ENCODE results near the gene PDIA2. TPM values are rescaled to one million over a fixed set of nuclear protein-coding genes. Genes with fewer than 3 reads are reported as not detected.

The PDIA2 gene
- total and polyA plus RNA-seq, 2 donors = 0.14 to 1.8 TPM

Other genes with a start within 250 kb of the PDIA2 start
- gene POLR3K, start 229.6 kb upstream of the PDIA2 start, total RNA-seq = 8.6 TPM
- gene POLR3K, start 229.6 kb upstream of the PDIA2 start, polyA plus RNA-seq = 10.6 TPM
- 33.7 TPM for gene SNRNP25, start 229.3 kb upstream of the PDIA2 start, total RNA-seq
- 23.3 TPM for gene SNRNP25, start 229.3 kb upstream of the PDIA2 start, polyA plus RNA-seq
- gene RHBDF1, start 210.5 kb upstream of the PDIA2 start, total RNA-seq = 1.9 TPM
- gene RHBDF1, start 210.5 kb upstream of the PDIA2 start, polyA plus RNA-seq = 10.7 TPM
- 45.1 TPM for gene MPG, start 204.9 kb upstream of the PDIA2 start, total RNA-seq
- gene MPG, start 204.9 kb upstream of the PDIA2 start, polyA plus RNA-seq = 58.1 TPM
- 2.8 TPM for gene NPRL3, start 144.5 kb upstream of the PDIA2 start, total RNA-seq
- 16.7 TPM for gene NPRL3, start 144.5 kb upstream of the PDIA2 start, polyA plus RNA-seq
- 3.2 TPM for gene HBZ, start 130.5 kb upstream of the PDIA2 start, total RNA-seq
- 0.34 TPM for gene HBZ, start 130.5 kb upstream of the PDIA2 start, polyA plus RNA-seq
- 25.3 TPM for gene HBM, start 117.2 kb upstream of the PDIA2 start, total RNA-seq
- gene HBM, start 117.2 kb upstream of the PDIA2 start, polyA plus RNA-seq = not detected
- gene HBA2, start 110.3 kb upstream of the PDIA2 start, total RNA-seq = 595 TPM
- 19.8 TPM for gene HBA2, start 110.3 kb upstream of the PDIA2 start, polyA plus RNA-seq
- 222 TPM for gene HBA1, start 106.5 kb upstream of the PDIA2 start, total RNA-seq
- 9.9 TPM for gene HBA1, start 106.5 kb upstream of the PDIA2 start, polyA plus RNA-seq
- 1.9 TPM for gene HBQ1, start 102.7 kb upstream of the PDIA2 start, total RNA-seq
- gene HBQ1, start 102.7 kb upstream of the PDIA2 start, polyA plus RNA-seq = 0.30 TPM
- 64.7 TPM for gene LUC7L, start 53.7 kb upstream of the PDIA2 start, total RNA-seq
- 458 TPM for gene LUC7L, start 53.7 kb upstream of the PDIA2 start, polyA plus RNA-seq
- 12.7 TPM for gene FAM234A, start 48.3 kb upstream of the PDIA2 start, total RNA-seq
- gene FAM234A, start 48.3 kb upstream of the PDIA2 start, polyA plus RNA-seq = 28.3 TPM
- gene RGS11, start 7.2 kb upstream of the PDIA2 start, total RNA-seq = not detected
- 1.3 TPM for gene RGS11, start 7.2 kb upstream of the PDIA2 start, polyA plus RNA-seq
- gene ARHGDIG, start 2.6 kb upstream of the PDIA2 start, total RNA-seq = 0.09 TPM
- 0.52 TPM for gene ARHGDIG, start 2.6 kb upstream of the PDIA2 start, polyA plus RNA-seq
- gene AXIN1, start 69.6 kb downstream of the PDIA2 start, total RNA-seq = 20.0 TPM
- 24.1 TPM for gene AXIN1, start 69.6 kb downstream of the PDIA2 start, polyA plus RNA-seq
- gene MRPL28, start 87.4 kb downstream of the PDIA2 start, total RNA-seq = 64.2 TPM
- gene MRPL28, start 87.4 kb downstream of the PDIA2 start, polyA plus RNA-seq = 79.4 TPM
- 22.1 TPM for gene PGAP6, start 98.8 kb downstream of the PDIA2 start, total RNA-seq
- 47.4 TPM for gene PGAP6, start 98.8 kb downstream of the PDIA2 start, polyA plus RNA-seq
- 57.1 TPM for gene NME4, start 114.0 kb downstream of the PDIA2 start, total RNA-seq
- 34.4 TPM for gene NME4, start 114.0 kb downstream of the PDIA2 start, polyA plus RNA-seq
- gene DECR2, start 118.7 kb downstream of the PDIA2 start, total RNA-seq = 4.5 TPM
- gene DECR2, start 118.7 kb downstream of the PDIA2 start, polyA plus RNA-seq = 14.2 TPM
- 6.8 TPM for gene RAB11FIP3, start 142.5 kb downstream of the PDIA2 start, total RNA-seq
- gene RAB11FIP3, start 142.5 kb downstream of the PDIA2 start, polyA plus RNA-seq = 26.7 TPM
- gene CAPN15, start 244.5 kb downstream of the PDIA2 start, total RNA-seq = 16.8 TPM
- gene CAPN15, start 244.5 kb downstream of the PDIA2 start, polyA plus RNA-seq = 40.4 TPM

Data from thymus (tissue), 2 donors.